ENCODE data around the gene LLGL2. TPM values are rescaled to one million over a fixed set of nuclear protein-coding genes. Genes with fewer than 3 reads are reported as not detected.
"Not testable (repeated sequence)": the region's sequence is repeated elsewhere in the genome, so short reads cannot be mapped to it uniquely, and the experiment has no call there.

Gene LLGL2
- total RNA-seq, 1 donor from 2014 or later: 19.1 TPM

DNA sequence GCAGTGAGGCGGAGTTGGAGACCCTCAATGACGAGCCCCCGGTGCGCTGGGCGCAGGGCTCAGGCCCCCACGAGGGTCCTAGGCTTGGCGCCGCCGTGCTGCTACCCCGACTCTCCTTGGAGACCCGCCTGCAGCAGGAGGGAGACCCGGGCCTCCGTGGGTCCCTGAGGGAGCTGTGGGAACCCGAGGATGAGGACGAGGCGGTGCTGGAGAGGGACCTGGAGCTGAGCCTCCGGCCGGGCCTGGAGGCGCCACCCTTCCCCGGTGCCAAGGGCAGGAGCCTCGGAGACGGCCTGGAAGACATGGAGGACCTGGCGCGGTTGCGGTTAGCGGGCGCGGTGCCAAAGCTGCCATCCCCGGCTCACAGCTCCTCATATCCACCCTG, 64.4 kb downstream of the LLGL2 start:
- intact Hi-C loops (cut with micrococcal nuclease): loop anchor here (1.0 to 10.0 kb wide), 3 partner anchors 74 to 325 kb away; partner anchors contain the start of genes GGA3, MRPS7 and TSEN54

DNA sequence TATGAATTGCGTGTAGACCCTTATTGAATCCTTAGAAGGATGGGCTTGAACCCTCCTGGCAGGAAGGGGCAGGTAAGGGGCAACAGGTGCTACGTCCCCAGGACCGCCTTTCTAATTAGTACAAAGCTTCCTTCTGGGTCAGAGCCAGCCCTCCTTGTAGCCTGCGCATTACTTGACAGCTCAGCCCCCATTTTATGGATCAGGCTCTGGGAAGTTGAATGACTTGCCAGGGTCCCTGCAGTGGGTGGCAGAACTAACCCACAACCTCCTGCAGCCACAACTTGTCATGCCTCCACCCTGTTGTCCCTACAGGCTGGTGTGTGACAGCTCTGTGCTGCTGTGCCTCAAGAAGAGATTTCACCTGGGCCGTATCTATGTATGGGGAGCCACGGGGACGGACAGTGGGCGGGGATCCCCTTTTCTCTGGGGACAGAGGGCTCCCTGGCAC, 64.8 kb downstream of the LLGL2 start:
- intact Hi-C loops (cut with micrococcal nuclease): no loop called here

DNA sequence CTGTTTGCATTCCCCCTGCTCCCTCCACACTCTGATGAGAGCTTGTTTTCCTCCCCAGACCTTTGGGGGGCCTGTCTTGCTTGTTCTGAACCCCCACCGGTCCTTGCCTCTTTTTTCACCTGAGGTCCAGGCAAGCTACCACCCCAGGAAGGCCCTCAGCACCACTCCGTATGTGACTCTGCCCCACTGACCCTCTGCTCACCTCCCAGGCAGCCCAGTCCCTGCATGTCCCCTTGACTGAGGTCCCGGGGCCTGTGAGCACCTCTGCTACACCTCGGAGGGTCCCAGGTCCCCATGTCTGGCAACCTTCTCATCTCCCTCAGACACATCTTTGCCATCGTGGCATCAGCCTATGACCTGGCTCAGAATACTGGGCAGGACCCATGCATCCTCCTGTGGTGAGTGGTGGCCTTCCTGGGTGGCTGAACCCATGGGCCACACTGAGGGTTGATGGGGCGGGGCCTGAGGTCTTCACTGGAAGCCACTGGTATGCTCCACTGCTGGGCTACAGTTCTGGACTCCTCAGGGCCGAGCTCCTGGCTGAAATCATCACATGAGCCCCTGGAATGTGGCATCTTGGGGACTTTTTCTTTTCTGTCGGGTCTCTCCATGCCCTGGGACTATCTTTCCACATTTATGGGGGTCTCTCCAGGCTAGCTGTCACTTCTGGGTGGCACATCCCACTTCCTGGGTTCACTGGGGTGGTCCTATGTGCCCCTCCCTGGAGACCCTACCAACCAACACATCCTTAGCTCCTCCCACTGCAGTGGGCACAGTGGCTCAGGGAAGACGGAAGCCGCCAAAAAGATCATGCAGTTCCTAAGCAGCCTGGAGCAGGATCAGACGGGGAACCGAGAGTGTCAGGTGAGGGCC, 65.6 kb downstream of the LLGL2 start:
- intact Hi-C loops (cut with micrococcal nuclease): no loop called here

DNA sequence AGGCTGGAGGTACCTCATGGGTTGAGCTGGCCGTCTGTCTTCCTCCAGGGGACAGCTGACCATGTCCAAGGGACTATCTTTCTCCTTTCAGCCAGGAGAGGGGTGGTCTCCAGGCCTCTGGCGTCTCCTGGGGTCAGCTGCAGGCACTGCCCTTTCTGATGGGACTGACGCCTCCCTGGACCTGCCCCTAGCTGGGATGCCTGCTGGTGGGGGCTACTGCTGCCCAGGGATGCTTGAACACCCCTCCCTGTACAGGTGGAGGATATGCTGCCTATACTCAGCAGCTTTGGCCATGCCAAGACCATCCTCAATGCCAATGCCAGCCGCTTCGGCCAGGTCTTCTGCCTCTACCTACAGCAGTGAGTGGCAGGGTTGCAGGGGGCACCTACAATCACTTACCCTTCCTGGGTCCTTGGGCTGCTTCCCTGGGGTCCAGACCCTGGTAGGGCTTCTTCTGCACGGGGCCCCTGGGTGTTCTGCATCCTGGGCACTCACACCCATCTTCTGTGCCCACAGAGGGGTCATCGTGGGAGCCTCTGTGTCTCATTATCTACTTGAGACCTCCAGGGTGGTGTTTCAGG, 66.3 kb downstream of the LLGL2 start:
- intact Hi-C loops (cut with micrococcal nuclease): no loop called here

DNA sequence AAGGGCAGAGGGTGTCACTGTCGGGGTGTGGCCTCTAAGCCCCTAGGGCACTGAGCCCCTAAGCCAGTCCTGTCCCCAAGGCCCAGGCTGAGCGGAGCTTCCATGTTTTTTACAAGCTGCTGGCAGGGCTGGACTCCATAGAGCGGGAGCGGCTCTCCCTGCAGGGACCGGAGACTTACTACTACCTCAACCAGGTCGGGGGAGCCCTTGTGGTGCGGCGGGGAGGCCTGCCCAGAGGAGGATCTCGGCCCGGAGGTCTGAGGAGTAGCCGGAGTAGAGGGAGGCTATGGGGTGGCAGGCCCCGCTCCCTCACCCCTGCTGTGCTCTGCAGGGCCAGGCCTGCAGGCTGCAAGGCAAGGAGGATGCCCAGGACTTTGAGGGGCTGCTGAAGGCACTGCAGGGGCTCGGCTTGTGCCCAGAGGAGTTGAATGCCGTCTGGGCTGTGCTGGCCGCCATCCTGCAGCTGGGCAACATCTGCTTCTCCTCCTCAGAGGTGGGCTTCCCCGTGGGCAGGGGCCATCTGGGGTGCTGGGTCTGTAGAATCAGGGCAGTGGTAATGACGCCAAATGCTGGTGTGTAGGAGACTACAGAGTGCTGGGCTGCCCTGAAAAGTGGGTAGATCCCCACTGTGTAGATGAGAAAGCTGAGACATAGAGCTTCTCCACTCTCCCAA, 67.0 kb downstream of the LLGL2 start:
- intact Hi-C loops (cut with micrococcal nuclease): no loop called here

DNA sequence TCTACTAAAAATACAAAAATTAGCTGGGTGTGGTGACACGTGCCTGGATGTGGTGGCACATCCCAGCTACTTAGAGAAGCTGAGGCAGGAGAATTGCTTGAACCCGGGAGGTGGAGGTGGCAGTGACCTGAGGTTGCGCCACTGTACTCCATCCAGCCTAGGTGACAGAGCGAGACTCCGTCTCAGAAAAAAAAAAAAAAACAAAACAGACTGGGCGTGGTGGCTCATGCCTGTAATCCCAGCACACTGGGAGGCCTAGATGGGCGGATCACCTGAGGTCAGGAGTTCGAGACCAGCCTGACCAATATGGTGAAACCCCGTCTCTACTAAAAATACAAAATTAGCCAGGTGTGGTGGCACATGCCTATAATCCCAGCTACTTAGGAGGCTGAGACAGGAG, 67.9 kb downstream of the LLGL2 start:
- intact Hi-C loops (cut with micrococcal nuclease): not testable (repeated sequence)

DNA sequence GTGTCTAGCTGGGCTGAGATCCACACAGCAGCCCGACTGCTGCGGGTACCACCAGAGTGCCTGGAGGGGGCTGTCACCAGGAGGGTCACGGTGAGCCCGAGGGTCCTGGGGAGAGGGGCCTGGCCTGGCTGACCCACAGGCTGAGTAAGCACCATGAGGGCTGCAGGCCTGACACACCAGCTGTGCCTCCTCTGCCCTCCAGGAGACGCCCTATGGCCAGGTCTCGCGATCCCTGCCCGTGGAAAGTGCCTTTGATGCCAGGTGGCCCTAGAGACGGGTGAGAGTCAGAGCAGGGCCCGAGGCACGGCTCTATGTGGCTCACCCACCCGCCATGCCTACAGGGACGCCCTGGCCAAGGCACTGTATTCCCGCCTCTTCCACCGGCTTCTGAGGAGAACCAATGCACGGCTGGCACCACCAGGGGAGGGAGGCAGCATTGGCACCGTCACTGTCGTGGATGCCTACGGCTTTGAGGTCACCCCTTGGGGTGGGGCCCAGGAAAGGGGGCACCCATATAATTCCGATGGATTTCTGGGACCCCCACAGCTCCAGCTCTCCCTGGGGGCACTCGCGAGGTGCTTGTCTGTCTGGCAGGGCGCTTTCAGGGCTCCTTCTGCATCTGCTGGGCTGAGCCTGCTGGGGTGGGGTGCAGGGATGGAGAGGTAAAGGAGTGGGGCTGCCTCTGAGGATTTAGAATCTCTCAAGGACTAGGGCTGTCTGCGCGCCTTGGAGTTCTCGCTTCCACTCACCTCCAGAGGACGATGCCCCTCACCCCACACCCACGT, 69.2 kb downstream of the LLGL2 start:
- intact Hi-C loops (cut with micrococcal nuclease): no loop called here

DNA sequence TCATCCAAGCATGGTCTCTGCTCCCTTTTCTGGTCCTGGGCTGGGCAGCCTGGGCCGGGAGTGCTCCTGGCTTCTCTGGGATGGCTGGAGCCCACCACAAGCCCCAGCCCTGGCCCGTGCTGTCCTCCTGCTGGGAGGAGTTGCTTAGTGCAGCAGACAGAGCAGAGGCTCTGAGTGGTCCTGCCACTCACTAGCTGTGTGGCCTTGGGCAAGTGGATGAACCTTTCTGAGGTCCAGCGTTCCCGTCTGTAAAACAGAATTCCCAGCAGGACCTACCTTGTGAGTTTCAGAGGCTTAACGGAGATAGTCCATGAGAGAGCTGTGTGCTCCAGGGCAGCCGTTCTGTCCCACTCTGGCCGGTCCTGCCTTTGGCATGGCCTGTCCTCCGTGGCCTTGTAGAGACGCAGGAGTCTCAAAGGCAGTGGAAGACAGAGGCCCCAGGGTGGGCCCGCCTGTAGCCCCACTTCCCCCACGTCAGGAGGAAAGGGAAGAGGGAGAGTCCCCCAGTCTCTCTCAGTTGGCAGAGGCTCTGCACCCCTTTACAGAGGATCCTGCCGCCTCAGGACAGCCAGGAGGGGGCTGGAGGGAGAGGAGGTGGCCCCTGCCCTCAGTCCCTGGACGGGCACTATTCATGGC, 69.9 kb downstream of the LLGL2 start:
- intact Hi-C loops (cut with micrococcal nuclease): no loop called here

DNA sequence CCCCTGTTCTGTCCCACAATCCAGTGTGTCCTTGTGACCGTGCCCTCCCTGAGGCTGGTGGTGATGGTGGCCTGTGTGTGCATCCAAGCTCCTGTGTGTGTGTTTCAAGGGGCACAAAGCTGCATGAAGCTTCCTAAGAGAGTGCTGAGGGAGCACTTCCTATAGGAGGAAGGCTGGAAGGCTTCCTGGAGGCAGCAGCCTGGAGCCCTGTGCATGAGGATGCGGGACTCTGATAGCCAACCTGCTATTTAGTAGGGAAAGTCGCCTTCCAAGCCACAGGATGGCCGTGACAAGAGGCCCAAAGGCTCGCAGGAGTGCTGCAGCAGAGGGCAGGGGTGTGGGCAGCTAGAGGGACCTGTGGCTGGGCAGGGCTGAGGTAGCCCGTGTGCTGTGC, 70.4 kb downstream of the LLGL2 start:
- intact Hi-C loops (cut with micrococcal nuclease): no loop called here

DNA sequence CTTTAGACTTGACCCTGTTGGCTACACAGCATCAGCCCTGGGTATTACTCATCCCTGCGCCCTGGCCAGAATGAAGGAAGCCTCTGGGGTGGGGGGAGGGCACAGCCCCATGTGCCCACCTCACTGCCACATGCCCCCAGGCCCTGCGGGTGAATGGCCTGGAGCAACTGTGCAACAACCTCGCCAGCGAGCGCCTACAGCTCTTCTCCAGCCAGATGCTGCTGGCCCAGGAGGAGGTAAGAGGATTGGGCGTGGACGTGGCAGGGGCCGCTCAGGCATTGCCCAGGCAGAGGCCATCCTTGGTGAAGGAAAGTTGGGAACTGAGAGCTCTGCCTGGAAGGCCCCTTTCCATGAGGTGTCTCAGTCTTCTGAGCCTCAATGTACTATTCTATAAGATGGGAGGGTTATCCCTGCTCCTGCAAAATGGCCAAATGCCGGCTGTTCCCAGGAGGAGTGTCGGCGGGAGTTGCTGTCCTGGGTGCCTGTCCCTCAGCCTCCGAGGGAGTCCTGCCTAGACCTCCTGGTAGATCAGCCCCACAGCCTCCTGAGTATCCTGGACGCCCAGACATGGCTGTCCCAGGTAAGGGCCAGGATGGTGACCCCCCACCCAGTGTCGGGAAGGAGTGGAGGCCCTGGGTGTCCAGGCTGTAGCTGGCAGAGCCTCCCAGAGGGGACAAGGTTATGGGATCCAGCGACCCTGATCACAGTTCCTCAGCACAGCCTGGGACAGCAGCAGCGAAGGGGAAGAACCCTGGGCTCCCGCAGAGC, 71.0 kb downstream of the LLGL2 start:
- intact Hi-C loops (cut with micrococcal nuclease): no loop called here

DNA sequence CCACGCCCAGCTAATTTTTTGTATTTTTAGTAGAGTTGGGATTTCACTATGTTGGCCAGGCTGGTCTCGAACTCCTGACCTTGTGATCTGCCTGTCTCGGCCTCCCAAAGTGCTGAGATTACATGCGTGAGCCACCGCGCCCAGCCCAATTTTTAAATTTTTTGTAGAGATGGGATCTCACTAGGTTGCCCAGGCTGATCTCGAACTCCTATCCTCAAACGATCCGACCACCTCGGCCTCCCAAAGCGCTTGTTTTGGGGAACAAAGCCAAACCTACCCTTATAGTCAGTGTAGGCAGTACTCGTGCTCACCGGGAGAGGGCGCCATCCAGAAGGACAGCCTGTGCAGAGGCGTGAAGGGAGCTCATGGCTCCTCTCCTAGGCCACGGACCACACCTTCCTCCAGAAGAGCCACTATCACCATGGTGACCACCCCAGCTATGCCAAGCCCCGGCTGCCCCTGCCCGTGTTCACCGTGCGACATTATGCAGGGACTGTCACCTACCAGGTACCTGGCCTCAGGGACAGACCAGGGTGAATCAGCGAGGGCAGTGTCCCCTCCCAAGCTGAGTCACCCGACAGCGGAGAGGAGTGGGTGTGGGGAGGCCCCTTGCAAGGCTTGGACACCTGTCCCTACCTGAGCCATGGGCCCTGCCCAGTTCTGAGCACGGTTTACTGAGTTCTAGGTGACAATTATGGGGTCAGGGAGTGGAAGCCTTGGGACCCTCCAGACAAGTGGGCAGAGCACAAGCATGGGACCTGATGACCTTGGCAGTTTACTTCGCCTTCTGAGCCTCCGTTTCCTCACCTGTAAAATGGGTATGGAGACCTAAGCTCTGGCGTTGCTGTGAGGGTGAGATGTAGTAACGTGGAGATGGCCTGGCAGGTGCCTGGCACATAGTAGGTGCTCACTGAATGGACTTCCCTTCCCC, 75.8 kb downstream of the LLGL2 start:
- intact Hi-C loops (cut with micrococcal nuclease): no loop called here

DNA sequence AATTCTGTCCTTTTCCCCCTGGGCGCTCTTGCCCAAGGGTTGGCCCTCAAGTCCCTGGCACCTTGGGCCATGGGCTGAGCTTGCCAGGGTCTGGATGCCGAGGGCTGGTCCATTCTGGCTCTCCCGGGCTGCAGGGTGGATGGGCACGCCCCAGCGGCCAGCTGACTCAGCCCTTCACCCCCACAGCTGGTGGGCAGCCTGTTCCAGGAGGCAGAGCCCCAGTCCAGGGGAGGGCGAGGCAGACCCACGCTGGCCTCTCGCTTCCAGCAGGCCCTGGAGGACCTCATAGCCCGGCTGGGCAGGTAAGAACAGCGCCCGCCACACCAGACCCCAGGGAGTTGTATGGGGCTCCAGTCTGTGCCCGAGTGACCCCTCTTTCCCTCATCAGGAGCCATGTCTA, 77.1 kb downstream of the LLGL2 start:
- intact Hi-C loops (cut with micrococcal nuclease): no loop called here

DNA sequence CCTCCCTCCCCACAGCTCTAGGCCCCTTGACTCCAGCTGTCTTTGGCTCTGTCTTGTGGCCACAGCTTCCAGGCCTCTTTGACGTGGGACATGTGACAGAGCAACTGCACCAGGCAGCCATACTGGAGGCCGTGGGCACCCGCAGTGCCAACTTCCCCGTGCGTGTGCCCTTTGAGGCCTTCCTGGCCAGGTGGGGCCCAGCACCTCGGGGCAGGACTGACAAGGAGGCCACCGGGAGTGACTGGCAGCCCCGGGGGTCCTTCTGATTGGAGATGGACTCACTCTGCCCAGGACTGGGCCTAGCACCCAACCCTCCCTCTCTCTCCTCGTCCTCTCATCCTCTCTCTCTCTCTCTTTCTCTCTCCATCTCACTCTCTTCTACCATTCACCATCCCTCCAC, 77.6 kb downstream of the LLGL2 start:
- intact Hi-C loops (cut with micrococcal nuclease): no loop called here

DNA sequence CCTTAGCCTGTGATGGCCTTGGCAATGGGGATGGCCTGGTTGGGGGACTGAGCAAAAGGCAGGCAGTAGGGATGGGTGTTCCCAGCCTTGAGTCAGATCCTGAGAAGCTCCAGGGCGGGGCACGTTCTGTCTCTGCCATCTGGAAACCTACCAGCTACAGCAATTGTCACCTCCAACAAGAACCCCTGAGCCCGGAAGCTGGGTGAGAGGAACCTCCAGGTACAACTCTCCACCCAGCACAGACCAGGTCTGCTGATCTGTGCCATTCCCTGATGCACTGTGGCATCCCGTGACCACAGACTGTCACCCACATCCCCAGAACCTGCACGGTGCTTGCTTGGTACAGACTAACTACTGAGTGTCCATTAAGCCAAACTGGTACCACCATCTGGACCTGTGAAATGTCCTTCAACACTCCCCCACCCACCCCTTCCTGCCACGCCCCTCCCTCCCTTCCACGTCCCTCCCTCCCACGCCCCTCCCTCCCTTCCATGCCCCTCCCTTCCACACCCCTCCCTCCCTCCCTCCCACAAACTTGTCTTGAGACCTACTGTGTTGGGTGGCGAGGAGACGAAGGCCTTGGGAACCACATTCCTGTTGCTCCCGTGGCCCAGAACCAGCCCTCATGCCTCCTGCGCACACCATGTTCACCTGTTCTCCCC, 78.7 kb downstream of the LLGL2 start:
- intact Hi-C loops (cut with micrococcal nuclease): no loop called here

DNA sequence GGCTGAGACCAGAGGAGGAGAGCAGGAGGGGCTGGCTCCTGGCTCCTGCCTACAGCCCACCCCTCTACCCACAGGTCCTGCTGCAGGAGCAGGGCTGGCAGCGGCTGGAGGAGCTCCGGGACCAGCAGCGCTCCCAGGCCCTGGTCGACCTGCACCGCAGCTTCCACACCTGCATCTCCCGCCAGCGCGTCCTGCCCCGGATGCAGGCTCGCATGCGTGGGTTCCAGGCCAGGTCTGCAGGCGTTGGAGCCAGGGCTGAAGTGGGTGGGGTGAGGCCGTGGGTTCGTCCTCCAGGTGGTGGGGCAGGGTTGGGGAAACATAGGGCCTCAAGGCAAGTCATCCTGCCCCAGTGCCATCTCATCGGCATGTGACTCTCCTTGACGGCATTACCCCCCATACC, 80.3 kb downstream of the LLGL2 start:
- intact Hi-C loops (cut with micrococcal nuclease): no loop called here

DNA sequence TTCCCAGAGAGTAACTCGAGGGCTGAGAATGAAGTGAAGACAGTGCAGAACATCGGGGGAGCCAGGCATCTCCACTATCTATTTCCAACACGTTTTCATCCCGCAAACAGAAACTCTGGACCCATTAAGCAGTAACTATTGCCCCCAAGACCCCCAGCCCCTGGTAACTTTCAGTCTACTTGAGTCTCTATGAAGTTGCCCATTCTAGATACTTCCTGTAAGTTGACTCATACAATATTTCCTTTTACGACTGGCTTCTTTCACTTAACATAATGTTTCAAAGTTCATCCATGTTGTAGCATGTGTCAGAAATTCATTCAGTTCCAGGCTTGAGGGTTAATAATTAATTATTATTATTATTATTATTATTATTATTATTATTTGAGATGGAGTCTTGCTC, 81.6 kb downstream of the LLGL2 start:
- intact Hi-C loops (cut with micrococcal nuclease): no loop called here

DNA sequence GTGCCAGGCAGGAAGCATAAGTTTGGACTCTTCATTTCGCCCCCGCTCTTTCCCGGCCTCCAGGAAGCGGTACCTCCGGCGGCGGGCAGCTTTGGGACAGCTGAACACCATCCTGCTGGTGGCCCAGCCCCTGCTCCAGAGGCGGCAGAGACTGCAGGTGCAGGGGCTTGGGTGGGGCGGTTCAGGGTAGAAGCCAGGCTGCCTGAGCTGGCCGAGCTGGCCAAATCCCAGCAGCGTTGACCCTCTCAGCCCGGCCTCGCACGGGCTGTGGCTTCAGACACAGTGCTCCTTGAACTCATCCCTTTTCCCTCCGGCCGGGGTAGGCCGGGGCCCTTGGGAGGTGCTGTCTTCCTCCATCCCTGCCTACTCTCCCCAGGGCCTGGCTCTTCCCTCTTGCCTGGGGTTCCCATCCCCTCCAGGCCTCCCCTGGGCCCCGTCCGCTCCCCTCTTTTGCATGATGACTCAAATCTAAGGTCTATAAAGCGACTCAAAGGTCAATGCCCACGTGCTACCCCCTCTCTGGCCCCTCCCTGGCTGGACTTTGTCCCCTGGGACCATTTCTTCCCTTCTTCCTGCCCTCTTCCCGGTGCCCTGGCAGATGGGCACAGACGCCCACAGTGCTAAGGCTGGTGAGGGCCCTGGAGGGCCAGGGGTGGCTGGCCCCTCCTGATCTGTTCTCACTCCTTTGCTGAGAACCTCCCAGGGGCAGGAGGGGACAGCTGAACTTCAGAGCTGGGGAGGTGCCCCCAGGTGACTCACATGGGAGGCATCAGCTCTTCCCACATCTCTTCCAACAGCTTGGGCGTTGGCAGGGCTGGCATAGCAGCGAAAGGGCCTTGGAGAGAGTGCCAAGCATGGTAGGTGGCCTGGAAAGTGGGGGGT, 84.8 kb downstream of the LLGL2 start:
- intact Hi-C loops (cut with micrococcal nuclease): no loop called here

All from T-helper 2 cell treated with Interferon-gamma antibody and Interleukin-4, amounts not matched to agents 100 ng/mL and 5 ng/mL, for 36 hours (primary cell).